ENCODE results near the gene CPEB2. TPM values are rescaled to one million over a fixed set of nuclear protein-coding genes. Genes with fewer than 3 reads are reported as not detected.

The CPEB2 gene
- total RNA-seq, 2 experiments from 2014 or later, result 9.5 to 9.8 TPM

GRCh38 chr4:15035159-15035558 lies 32.9 kb downstream of the CPEB2 start:
- intact Hi-C loops (cut with micrococcal nuclease), result loop anchor here (1.0 to 10.0 kb wide), 3 partner anchors 33 to 390 kb away; partner anchors contain the start of genes C1QTNF7 and CPEB2
- no peak overlapping the region for H3K27ac Mint-ChIP-seq
- ChIA-PET POLR2A (interaction anchor here (1.3 kb wide), 1 partner anchor 179 kb away, joined by 4 read pairs; no protein-coding TSS in a partner anchor), CTCF (interaction anchor here (0.6 kb wide), 1 partner anchor 72 kb away, joined by 4 read pairs; no protein-coding TSS in a partner anchor)
- no peak overlapping the region for H3K4me3 Mint-ChIP-seq
- H3K27me3 Mint-ChIP-seq, result no peaks in the 10 kb centered on the region
- H3K9me3 Mint-ChIP-seq, result no peaks in the 10 kb centered on the region
- H3K36me3 Mint-ChIP-seq, result peaks cover 19% of the 10 kb centered on the region
- no peak for DNase-seq
- H3K4me1 Mint-ChIP-seq (ENCODE audit: low read depth), result peaks cover 24% of the 10 kb centered on the region

GRCh38 chr4:15037923-15038541 lies 35.8 kb downstream of the CPEB2 start:
- Mint-ChIP-seq H3K27ac (no peak overlapping the region), H3K9me3 (no peaks in the 10 kb centered on the region), H3K36me3 (peaks cover 24% of the 10 kb centered on the region), H3K4me1 (ENCODE audit: low read depth) (peaks cover 19% of the 10 kb centered on the region), H3K4me3 (no peak overlapping the region), H3K27me3 (no peaks in the 10 kb centered on the region)
- POLR2A ChIA-PET, result no interaction called here
- intact Hi-C loops (cut with micrococcal nuclease), result loop anchor here (10.0 kb wide), 1 partner anchor 387 kb away; the partner anchor contains the start of gene C1QTNF7
- DNase-seq, result no peak
- CTCF ChIA-PET, result interaction anchor here (0.6 kb wide), 1 partner anchor 811 kb away, joined by 3 read pairs; no protein-coding TSS in a partner anchor

GRCh38 chr4:15040916-15041463 lies 38.7 kb downstream of the CPEB2 start:
- no peaks in the 10 kb centered on the region for H3K27me3 Mint-ChIP-seq
- H3K9me3 Mint-ChIP-seq, result no peaks in the 10 kb centered on the region
- H3K27ac Mint-ChIP-seq, result no peak overlapping the region
- POLR2A ChIA-PET, result no interaction called here
- peaks cover 7% of the 10 kb centered on the region for H3K36me3 Mint-ChIP-seq
- intact Hi-C loops (cut with micrococcal nuclease), result no loop called here
- CTCF ChIA-PET, result no interaction called here
- H3K4me1 Mint-ChIP-seq (ENCODE audit: low read depth), result peaks cover 3% of the 10 kb centered on the region
- no peak overlapping the region for H3K4me3 Mint-ChIP-seq
- DNase-seq, result no peak

GRCh38 chr4:15042529-15043167 lies 40.4 kb downstream of the CPEB2 start:
- CTCF ChIA-PET, result interaction anchor here (1.7 kb wide), 1 partner anchor 10 kb away, joined by 4 read pairs; no protein-coding TSS in a partner anchor
- no peak overlapping the region for H3K27ac Mint-ChIP-seq

GRCh38 chr4:15043226-15043625 lies 40.9 kb downstream of the CPEB2 start:
- Mint-ChIP-seq H3K27me3 (no peaks in the 10 kb centered on the region), H3K4me1 (ENCODE audit: low read depth) (peaks cover 3% of the 10 kb centered on the region), H3K4me3 (no peak overlapping the region), H3K9me3 (no peaks in the 10 kb centered on the region), H3K27ac (no peak overlapping the region), H3K36me3 (peaks cover 8% of the 10 kb centered on the region)
- intact Hi-C loops (cut with micrococcal nuclease), result no loop called here
- POLR2A ChIA-PET, result no interaction called here
- no peak for DNase-seq
- CTCF ChIA-PET, result interaction anchor here (1.7 kb wide), 1 partner anchor 9 kb away, joined by 4 read pairs; no protein-coding TSS in a partner anchor

More at GRCh38 chr4:15042529-15043167, 40.4 kb downstream of the CPEB2 start:
- H3K9me3 Mint-ChIP-seq, result no peaks in the 10 kb centered on the region
- no peak overlapping the region for H3K4me3 Mint-ChIP-seq
- no peaks in the 10 kb centered on the region for H3K27me3 Mint-ChIP-seq
- intact Hi-C loops (cut with micrococcal nuclease), result no loop called here
- peaks cover 8% of the 10 kb centered on the region for H3K36me3 Mint-ChIP-seq
- POLR2A ChIA-PET, result no interaction called here
- no peak for DNase-seq
- peaks cover 3% of the 10 kb centered on the region for H3K4me1 Mint-ChIP-seq (ENCODE audit: low read depth)

GRCh38 chr4:15043922-15044321 lies 41.6 kb downstream of the CPEB2 start:
- CTCF ChIA-PET, result interaction anchor here (1.7 kb wide), 1 partner anchor 8 kb away, joined by 4 read pairs; no protein-coding TSS in a partner anchor
- Mint-ChIP-seq H3K27me3 (no peaks in the 10 kb centered on the region), H3K4me1 (ENCODE audit: low read depth) (peaks cover 3% of the 10 kb centered on the region), H3K36me3 (peaks cover 8% of the 10 kb centered on the region), H3K9me3 (no peaks in the 10 kb centered on the region), H3K4me3 (no peak overlapping the region), H3K27ac (no peak overlapping the region)
- POLR2A ChIA-PET, result no interaction called here
- DNase-seq, result no peak
- intact Hi-C loops (cut with micrococcal nuclease), result no loop called here

- H3K27me3 Mint-ChIP-seq, result no peaks in the 10 kb centered on the region
- ChIA-PET CTCF (no interaction called here), POLR2A (no interaction called here)
- no peaks in the 10 kb centered on the region for H3K9me3 Mint-ChIP-seq
- H3K27ac Mint-ChIP-seq, result no peak overlapping the region
- H3K36me3 Mint-ChIP-seq, result peaks cover 24% of the 10 kb centered on the region
- intact Hi-C loops (cut with micrococcal nuclease), result no loop called here
- DNase-seq, result no peak
- no peak overlapping the region for H3K4me3 Mint-ChIP-seq
- no peaks in the 10 kb centered on the region for H3K4me1 Mint-ChIP-seq (ENCODE audit: low read depth)
Observed at GRCh38 chr4:15054541-15054940, 52.3 kb downstream of the CPEB2 start.

GRCh38 chr4:15060213-15060612 lies 57.9 kb downstream of the CPEB2 start:
- H3K27me3 Mint-ChIP-seq, result no peaks in the 10 kb centered on the region
- no peaks in the 10 kb centered on the region for H3K9me3 Mint-ChIP-seq
- no peak overlapping the region for H3K4me3 Mint-ChIP-seq
- ChIA-PET CTCF (no interaction called here), POLR2A (no interaction called here)
- no peak overlapping the region for H3K27ac Mint-ChIP-seq
- peaks cover 22% of the 10 kb centered on the region for H3K36me3 Mint-ChIP-seq
- DNase-seq, result no peak
- intact Hi-C loops (cut with micrococcal nuclease), result no loop called here
- no peaks in the 10 kb centered on the region for H3K4me1 Mint-ChIP-seq (ENCODE audit: low read depth)

GRCh38 chr4:15063341-15063740 lies 61.1 kb downstream of the CPEB2 start:
- H3K4me3 Mint-ChIP-seq, result no peak overlapping the region
- no peak for DNase-seq
- H3K9me3 Mint-ChIP-seq, result no peaks in the 10 kb centered on the region
- H3K36me3 Mint-ChIP-seq, result peaks cover 30% of the 10 kb centered on the region
- CTCF ChIA-PET, result no interaction called here
- no peaks in the 10 kb centered on the region for H3K27me3 Mint-ChIP-seq
- intact Hi-C loops (cut with micrococcal nuclease), result no loop called here
- H3K27ac Mint-ChIP-seq, result no peak overlapping the region
- POLR2A ChIA-PET, result no interaction called here
- no peaks in the 10 kb centered on the region for H3K4me1 Mint-ChIP-seq (ENCODE audit: low read depth)

GRCh38 chr4:15065516-15065915 lies 63.2 kb downstream of the CPEB2 start:
- Mint-ChIP-seq H3K27me3 (no peaks in the 10 kb centered on the region), H3K4me3 (no peak overlapping the region), H3K9me3 (no peaks in the 10 kb centered on the region), H3K36me3 (peaks cover 22% of the 10 kb centered on the region), H3K27ac (no peak overlapping the region), H3K4me1 (ENCODE audit: low read depth) (no peaks in the 10 kb centered on the region)
- CTCF ChIA-PET, result no interaction called here
- POLR2A ChIA-PET, result no interaction called here
- no peak for DNase-seq
- intact Hi-C loops (cut with micrococcal nuclease), result no loop called here

GRCh38 chr4:15066140-15066539 lies 63.9 kb downstream of the CPEB2 start:
- DNase-seq, result no peak
- intact Hi-C loops (cut with micrococcal nuclease), result no loop called here
- POLR2A ChIA-PET, result no interaction called here
- H3K4me1 Mint-ChIP-seq (ENCODE audit: low read depth), result no peaks in the 10 kb centered on the region
- no peaks in the 10 kb centered on the region for H3K27me3 Mint-ChIP-seq
- H3K27ac Mint-ChIP-seq, result no peak overlapping the region
- H3K9me3 Mint-ChIP-seq, result no peaks in the 10 kb centered on the region
- peaks cover 26% of the 10 kb centered on the region for H3K36me3 Mint-ChIP-seq
- CTCF ChIA-PET, result no interaction called here
- no peak overlapping the region for H3K4me3 Mint-ChIP-seq

GRCh38 chr4:15068298-15068697 lies 66.0 kb downstream of the CPEB2 start:
- no peak overlapping the region for H3K27ac Mint-ChIP-seq
- POLR2A ChIA-PET, result no interaction called here
- no peak overlapping the region for H3K4me3 Mint-ChIP-seq
- H3K27me3 Mint-ChIP-seq, result no peaks in the 10 kb centered on the region
- DNase-seq, result no peak
- no peaks in the 10 kb centered on the region for H3K4me1 Mint-ChIP-seq (ENCODE audit: low read depth)
- peaks cover under 1% of the 10 kb centered on the region for H3K9me3 Mint-ChIP-seq
- H3K36me3 Mint-ChIP-seq, result peaks cover 29% of the 10 kb centered on the region
- CTCF ChIA-PET, result no interaction called here
- intact Hi-C loops (cut with micrococcal nuclease), result no loop called here

Data from activated CD4-positive, alpha-beta memory T cell treated with anti-CD3 and anti-CD28 coated beads for 36 hours (primary cell).